Upper lobe of left lung (tissue), 6 donors: ENCODE data around the gene NR3C2. TPM values are rescaled to one million over a fixed set of nuclear protein-coding genes. Genes with fewer than 3 reads are reported as not detected.

ENCODE experiments used
- ATAC-seq, 2 donors: fragments of 200-7000 bp; cut with Tn5 transposase; one replicate each; pipeline ENCODE4 v1.9.1; 2022; ENCODE audit warnings: mild to moderate bottlenecking in 2 of 2, moderate library complexity in 2 of 2; ENCODE audit not compliant: low FRiP score in 2 of 2
- DNase-seq, 2 donors: peaks; one replicate each; pipeline ENCODE4 v3.0.0-alpha.2; 2019 to 2020
- H3K27ac ChIP-seq, 4 donors: fragments of 200-600 bp; sonication (generic); one replicate each; pipeline ENCODE4 v1.5.1; 2016 to 2019
- H3K27me3 ChIP-seq, 4 donors: fragments of 200-600 bp; sonication (generic); one replicate each; pipeline ENCODE4 v1.5.1; 2017 to 2019
- H3K36me3 ChIP-seq, 4 donors: fragments of 200-600 bp; sonication (generic); one replicate each; pipeline ENCODE4 v1.5.1; 2016 to 2019
- H3K4me1 ChIP-seq, 4 donors: fragments of 200-600 bp; sonication (generic); one replicate each; pipeline ENCODE4 v1.5.1; 2018 to 2019
- H3K4me3 ChIP-seq, 4 donors: fragments of 200-600 bp; sonication (generic); one replicate each; pipeline ENCODE4 v1.5.1; 2017 to 2019; ENCODE audit warnings: mild to moderate bottlenecking in 2 of 4, moderate library complexity in 1 of 4
- H3K9me3 ChIP-seq, 4 donors: fragments of 200-600 bp; sonication (generic); one replicate each; pipeline ENCODE4 v1.5.1; 2018 to 2019
- CTCF ChIP-seq, 6 experiments: fragments of 450-650 bp in 4 of 6; fragments of 200-600 bp in 2 of 6; sonication (generic) in 2 of 6; IDR thresholded peaks; one replicate each; pipeline ENCODE4 v1.5.1; 2016 to 2019; ENCODE audit warnings: antibody characterized with exemption in 6 of 6
- EP300 ChIP-seq, 4 donors: sonication (generic); formaldehyde crosslinking; IDR thresholded peaks; one replicate each; pipeline ENCODE4 v1.5.1; 2017; ENCODE audit warnings: antibody characterized with exemption in 4 of 4, control low read depth in 2 of 4
- POLR2A ChIP-seq, 4 donors: fragments of 450-650 bp; IDR thresholded peaks; one replicate each; pipeline ENCODE4 v1.5.1; 2016 to 2017; ENCODE audit warnings: antibody characterized with exemption in 4 of 4, mild to moderate bottlenecking in 2 of 4
- POLR2AphosphoS5 ChIP-seq, 2 donors: sonication (generic); formaldehyde crosslinking; IDR thresholded peaks; one replicate each; pipeline ENCODE4 v1.5.1; 2017; ENCODE audit warnings: antibody characterized with exemption in 2 of 2
- WGBS, 2 donors: methylation state at CpG; one replicate each; pipeline ENCODE4 v1.1.5; 2017 to 2018; 5-methylcytosine and 5-hydroxymethylcytosine counted together
- total RNA-seq, 6 donors: library from RNA; depleted of rRNA in 4 of 6; stranded (reverse); fragments of >200 nt in 4 of 6; gene quantifications; one replicate each; pipeline versions ENCODE4 v1.1.0 to v1.2.1, GENCODE V29; 2016 to 2021
- donor health status: DM: no; HTN: no; CAD: no; lungs with moderate emphysema.
- donor health status: DM: no; HTN: yes; CAD: no; lungs with severe emphysema.

The NR3C2 gene
- total RNA-seq, 6 donors from 2014 or later: 10.3 to 39.8 (median 23.7) TPM

GRCh38 chr4:148448141-148448540 is 5.9 kb upstream of the NR3C2 start:
- DNase-seq: no peak

GRCh38 chr4:148447681-148448080 is 5.5 kb upstream of the NR3C2 start:
- H3K9me3 ChIP-seq: no peaks in the 10 kb centered on the region
- H3K27me3 ChIP-seq: peaks cover 0 to 17% (median 0%) of the 10 kb centered on the region in 4 donors
- TF ChIP-seq POLR2AphosphoS5 (IDR thresholded peaks at IDR 0.05): no peak
- no peak for TF ChIP-seq EP300 (IDR thresholded peaks at IDR 0.05)
- no peak for TF ChIP-seq POLR2A (IDR thresholded peaks at IDR 0.05)
- TF ChIP-seq CTCF (IDR thresholded peaks at IDR 0.05): no peak
- no peaks in the 10 kb centered on the region for H3K36me3 ChIP-seq
- no peak overlapping the region for H3K27ac ChIP-seq
- DNase-seq (no peak), ATAC-seq (no peak)
- peaks cover 0 to 35% (median 6%) of the 10 kb centered on the region in 4 donors for H3K4me1 ChIP-seq
- no peak overlapping the region for H3K4me3 ChIP-seq
- 30 to 32% methylated on average over 8 of the region's 8 CpGs for WGBS, 2 donors

More at GRCh38 chr4:148448141-148448540, 5.9 kb upstream of the NR3C2 start:
- no peak for ATAC-seq
- TF ChIP-seq EP300 (IDR thresholded peaks at IDR 0.05) (no peak), POLR2AphosphoS5 (IDR thresholded peaks at IDR 0.05) (no peak), POLR2A (IDR thresholded peaks at IDR 0.05) (no peak), CTCF (IDR thresholded peaks at IDR 0.05) (no peak)
- peaks cover 0 to 35% (median 6%) of the 10 kb centered on the region in 4 donors for H3K4me1 ChIP-seq
- H3K4me3 ChIP-seq: no peak overlapping the region
- no peaks in the 10 kb centered on the region for H3K36me3 ChIP-seq
- H3K27ac ChIP-seq: no peak overlapping the region
- H3K27me3 ChIP-seq: peaks cover 0 to 17% (median 0%) of the 10 kb centered on the region in 4 donors
- no peaks in the 10 kb centered on the region for H3K9me3 ChIP-seq

- ATAC-seq: no peak
- TF ChIP-seq POLR2AphosphoS5 (IDR thresholded peaks at IDR 0.05) (no peak), POLR2A (IDR thresholded peaks at IDR 0.05) (no peak), CTCF (IDR thresholded peaks at IDR 0.05) (no peak), EP300 (IDR thresholded peaks at IDR 0.05) (no peak)
- peak overlapping the region; percentile 89 to 95 (median 92) for H3K27ac ChIP-seq
- no peaks in the 10 kb centered on the region for H3K9me3 ChIP-seq
- no peak for DNase-seq
- WGBS, 2 donors: 5 to 8% methylated on average over 10 to 13 of the region's 13 CpGs
- H3K4me3 ChIP-seq: peak overlapping the region; percentile 63 to 94 (median 90)
- H3K4me1 ChIP-seq: peaks cover 0 to 35% (median 7%) of the 10 kb centered on the region in 4 donors
- H3K27me3 ChIP-seq: peaks cover 0 to 17% (median 0%) of the 10 kb centered on the region in 4 donors
- no peaks in the 10 kb centered on the region for H3K36me3 ChIP-seq
These were observed 3.7 kb upstream of the NR3C2 start for GRCh38 chr4:148445860-148446330.

- peak; percentile 72 to 94 for DNase-seq
- WGBS, 2 donors: 0% methylated on average over 51 of the region's 98 CpGs; no CpG with 5 or more reads in 1 of the 2 donors
- Histone ChIP-seq H3K9me3 (no peaks in the 10 kb centered on the region), H3K27me3 (peaks cover 0 to 17% (median 0%) of the 10 kb centered on the region in 4 donors), H3K4me1 (peaks cover 0 to 36% (median 11%) of the 10 kb centered on the region in 4 donors), H3K27ac (peak overlapping the region; percentile 89 to 95 (median 92)), H3K4me3 (peak overlapping the region; percentile 63 to 94 (median 90)), H3K36me3 (no peaks in the 10 kb centered on the region)
- TF ChIP-seq EP300 (IDR thresholded peaks at IDR 0.05): no peak
- TF ChIP-seq POLR2A (IDR thresholded peaks at IDR 0.05): peak in 1 of 4 donors; percentile 25
- peak in 1 of 2 donors; percentile 17 for TF ChIP-seq POLR2AphosphoS5 (IDR thresholded peaks at IDR 0.05)
- TF ChIP-seq CTCF (IDR thresholded peaks at IDR 0.05): no peak
- ATAC-seq: peak in 1 of 2 donors; percentile 55
These were observed 3.1 kb upstream of the NR3C2 start for GRCh38 chr4:148445071-148445859.
